ENCODE results near the gene POLE3. TPM values are rescaled to one million over a fixed set of nuclear protein-coding genes. Genes with fewer than 3 reads are reported as not detected.
"Not testable (repeated sequence)": the region's sequence is repeated elsewhere in the genome, so short reads cannot be mapped to it uniquely, and the experiment has no call there.

Gene POLE3
- total RNA-seq, 1 donor from 2014 or later = 36.1 TPM

GRCh38 chr9:113403646-113404045, 6.8 kb downstream of the POLE3 start:
- no peak for DNase-seq (ENCODE audit: low read depth)

- peak; percentile 93 for DNase-seq (ENCODE audit: low read depth)
Measured at GRCh38 chr9:113401027-113401792, 9.3 kb downstream of the POLE3 start, which contains the start of gene ALAD. Gene ALAD, minus strand, starts transcription at chr9:113401284. Its CDS starts 7,725 bp downstream, at chr9:113393559.

GRCh38 chr9:113399646-113400200, 10.8 kb downstream of the POLE3 start:
- no peak for DNase-seq (ENCODE audit: low read depth)

GRCh38 chr9:113398796-113399195, 11.7 kb downstream of the POLE3 start:
- DNase-seq (ENCODE audit: low read depth) = peak; percentile 48

GRCh38 chr9:113397203-113397631, 13.3 kb downstream of the POLE3 start:
- DNase-seq (ENCODE audit: low read depth) = no peak

- no peak for DNase-seq (ENCODE audit: low read depth)
Measured at GRCh38 chr9:113395000-113395861, 15.2 kb downstream of the POLE3 start.

- DNase-seq (ENCODE audit: low read depth) = no peak
Measured at GRCh38 chr9:113393281-113393680, 17.2 kb downstream of the POLE3 start.

- no peak for DNase-seq (ENCODE audit: low read depth)
Measured at GRCh38 chr9:113391917-113392316, 18.6 kb downstream of the POLE3 start.

- no peak for DNase-seq (ENCODE audit: low read depth)
Measured at GRCh38 chr9:113390192-113390960, 20.1 kb downstream of the POLE3 start.

- no peak for DNase-seq (ENCODE audit: low read depth)
Measured at GRCh38 chr9:113389451-113389850, 21.0 kb downstream of the POLE3 start.

GRCh38 chr9:113388833-113389232, 21.6 kb downstream of the POLE3 start:
- DNase-seq (ENCODE audit: low read depth) = no peak

GRCh38 chr9:113387560-113388230, 22.8 kb downstream of the POLE3 start:
- peak; percentile 90 for DNase-seq (ENCODE audit: low read depth)

- DNase-seq (ENCODE audit: low read depth) = no peak
Measured at GRCh38 chr9:113386571-113387393, 23.7 kb downstream of the POLE3 start.

- DNase-seq (ENCODE audit: low read depth) = peak; percentile 51
Measured at GRCh38 chr9:113381909-113382411, 28.5 kb downstream of the POLE3 start.

- not testable (repeated sequence) for DNase-seq (ENCODE audit: low read depth)
Measured at GRCh38 chr9:113381441-113381840, 29.0 kb downstream of the POLE3 start.

- DNase-seq (ENCODE audit: low read depth) = no peak
Measured at GRCh38 chr9:113380869-113381378, 29.6 kb downstream of the POLE3 start.

GRCh38 chr9:113379829-113380210, 30.7 kb downstream of the POLE3 start:
- DNase-seq (ENCODE audit: low read depth) = not testable (repeated sequence)

- DNase-seq (ENCODE audit: low read depth) = not testable (repeated sequence)
Measured at GRCh38 chr9:113379094-113379828, 31.2 kb downstream of the POLE3 start.

Data from renal cortical epithelial cell (primary cell).